K562 (cell line): ENCODE measurements around the gene ZFPM1. TPM values are rescaled to one million over a fixed set of nuclear protein-coding genes. Genes with fewer than 3 reads are reported as not detected.

Experiments used
- ATF7 ChIP-seq: fragments of 450-650 bp; IDR thresholded peaks from 2 replicates; pipeline ENCODE4 v1.7.1; 2014; ENCODE audit warnings: mild to moderate bottlenecking, moderate library complexity
- CHAMP1 ChIP-seq: fragments of 450-650 bp; IDR thresholded peaks from 2 replicates; pipeline ENCODE4 v1.6.1; 2016; ENCODE audit warnings: mild to moderate bottlenecking
- CHD7 ChIP-seq: fragments of 200-600 bp; sonication (generic); IDR thresholded peaks from one replicate; pipeline ENCODE4 v1.6.1; 2012; ENCODE audit warnings: mild to moderate bottlenecking, low read depth, low read length, inconsistent platforms
- DIDO1 ChIP-seq: fragments of 450-650 bp; IDR thresholded peaks from 2 replicates; pipeline ENCODE4 v1.6.1; 2016; ENCODE audit warnings: low read depth, missing biosample characterization, missing genetic modification characterization
- FOXK2 ChIP-seq, 2 experiments: fragments of 450-650 bp; IDR thresholded peaks in 1 of 2; conservative IDR thresholded peaks in 1 of 2; 2 replicates each; pipeline ENCODE4 v1.6.1; 2016; ENCODE audit warnings: low read depth in 2 of 2, mild to moderate bottlenecking in 1 of 2
- HBP1 ChIP-seq: fragments of 450-650 bp; formaldehyde crosslinking; IDR thresholded peaks from 2 replicates; pipeline ENCODE4 v1.4.0; 2022; ENCODE audit warnings: missing genetic modification characterization
- HMG20A ChIP-seq: fragments of 450-650 bp; formaldehyde crosslinking; conservative IDR thresholded peaks from 2 replicates; pipeline ENCODE4 v1.4.0; 2020; ENCODE audit warnings: mild to moderate bottlenecking, mixed read lengths
- MXI1 ChIP-seq: IDR thresholded peaks from 2 replicates; pipeline ENCODE4 v1.6.1; 2011; ENCODE audit warnings: low read depth, mild to moderate bottlenecking, improper control_type of control experiment, low read length
- NR2F6 ChIP-seq: fragments of 450-650 bp; formaldehyde crosslinking; IDR thresholded peaks from 2 replicates; pipeline ENCODE4 v1.4.0; 2020; ENCODE audit warnings: mild to moderate bottlenecking
- RBM39 ChIP-seq: fragments of 200-400 bp; formaldehyde crosslinking; optimal IDR thresholded peaks from 2 replicates; pipeline ENCODE3; 2018; ENCODE audit warnings: low read depth, low read length
- THRAP3 ChIP-seq: fragments of 450-650 bp; IDR thresholded peaks from 2 replicates; pipeline ENCODE4 v1.6.1; 2016; ENCODE audit warnings: mild to moderate bottlenecking, inconsistent platforms, borderline replicate concordance
- ZBTB17 ChIP-seq: fragments of 450-650 bp; formaldehyde crosslinking; IDR thresholded peaks from 2 replicates; pipeline ENCODE4 v1.4.0; 2020; ENCODE audit warnings: mild to moderate bottlenecking
- polyA plus RNA-seq, 8 experiments: library from polyadenylated mRNA; depleted of rRNA in 4 of 8; stranded (reverse) in 5 of 8; unstranded in 3 of 8; fragments of >200 nt; fragmentation: Nextera tagmentation in 2 of 8; fragmentation: Illumina TruSeq in 1 of 8; extraction: Ambion mirVana in 2 of 8; extraction: Trizol in 1 of 8; gene quantifications; 2 replicates each; pipeline versions ENCODE4 v1.2.1 to v1.2.3, GENCODE V29; 2011 to 2014; ENCODE audit warnings: inconsistent platforms in 1 of 8, missing spikeins in 1 of 8
- total RNA-seq, 7 experiments: library from RNA; depleted of rRNA in 6 of 7; stranded (reverse); fragments of >200 nt in 6 of 7; fragmentation: Illumina TruSeq in 2 of 7; extraction: Trizol in 2 of 7; gene quantifications; 2 replicates each; pipeline versions ENCODE4 v1.2.1 to v1.2.3, GENCODE V29; 2011 to 2021; ENCODE audit warnings: low replicate concordance in 1 of 7

The ZFPM1 gene
- total and polyA plus RNA-seq, 9 of the 15 experiments (the other 6 are each of a cell fraction or from before 2014, with no cell fraction given): 0.03 to 35.9 (median 1.4) TPM

- TF ChIP-seq CHD7: no peak
- no peak for TF ChIP-seq THRAP3
- no peak for TF ChIP-seq NR2F6 (CRISPR knock-in tag)
- TF ChIP-seq RBM39: no peak
- TF ChIP-seq HBP1: no peak
- TF ChIP-seq DIDO1 (tag): no peak
- TF ChIP-seq FOXK2 (conservative IDR thresholded peaks at IDR 0.05 in 1 of 2, IDR thresholded peaks at IDR 0.05 in 1 of 2; ENCODE audit: low read depth in 2 of 2): no peak
- TF ChIP-seq HMG20A (CRISPR knock-in tag): no peak
- no peak for TF ChIP-seq MXI1
- no peak for TF ChIP-seq ZBTB17 (CRISPR knock-in tag)
- TF ChIP-seq CHAMP1: no peak
- TF ChIP-seq ATF7: 0 out of 2 replicates have a peak, but pooled peaks have one; percentile 27
Measured at GRCh38 chr16:88461331-88462269, 8.5 kb downstream of the ZFPM1 start (continued).
